Inflammatory macrophage treated with lipopolysaccharide for 1 hour (primary cell): Measurements from ENCODE around the gene RPL21.
"Not testable (repeated sequence)": the region's sequence is repeated elsewhere in the genome, so short reads cannot be mapped to it uniquely, and the experiment has no call there.

Source experiments
- DNase-seq, 2 donors: peaks; one replicate each; pipeline ENCODE4 v3.0.0-alpha.2; 2020 to 2022

RPL21 gene

GRCh38 chr13:27293076-27293691 lies 41.8 kb downstream of the RPL21 start:
- no peak for DNase-seq

- DNase-seq, result no peak
Observed at GRCh38 chr13:27293873-27294515, 42.6 kb downstream of the RPL21 start.

GRCh38 chr13:27295096-27295495 lies 43.7 kb downstream of the RPL21 start:
- no peak for DNase-seq

- DNase-seq, result no peak
Observed at GRCh38 chr13:27295660-27296059, 44.3 kb downstream of the RPL21 start.

GRCh38 chr13:27296496-27296895 lies 45.1 kb downstream of the RPL21 start:
- no peak for DNase-seq

GRCh38 chr13:27298849-27299248 lies 47.5 kb downstream of the RPL21 start:
- no peak for DNase-seq

GRCh38 chr13:27300406-27300805 lies 49.0 kb downstream of the RPL21 start:
- not testable (repeated sequence) for DNase-seq

- DNase-seq, result no peak
Observed at GRCh38 chr13:27300941-27301586, 49.7 kb downstream of the RPL21 start.

GRCh38 chr13:27302643-27303262 lies 51.4 kb downstream of the RPL21 start:
- no peak for DNase-seq

GRCh38 chr13:27304099-27304498 lies 52.7 kb downstream of the RPL21 start:
- DNase-seq, result no peak

- no peak for DNase-seq
Observed at GRCh38 chr13:27304611-27305010, 53.3 kb downstream of the RPL21 start.
